Measurements from ENCODE around the gene ARHGAP22.

The ARHGAP22 gene

DNA sequence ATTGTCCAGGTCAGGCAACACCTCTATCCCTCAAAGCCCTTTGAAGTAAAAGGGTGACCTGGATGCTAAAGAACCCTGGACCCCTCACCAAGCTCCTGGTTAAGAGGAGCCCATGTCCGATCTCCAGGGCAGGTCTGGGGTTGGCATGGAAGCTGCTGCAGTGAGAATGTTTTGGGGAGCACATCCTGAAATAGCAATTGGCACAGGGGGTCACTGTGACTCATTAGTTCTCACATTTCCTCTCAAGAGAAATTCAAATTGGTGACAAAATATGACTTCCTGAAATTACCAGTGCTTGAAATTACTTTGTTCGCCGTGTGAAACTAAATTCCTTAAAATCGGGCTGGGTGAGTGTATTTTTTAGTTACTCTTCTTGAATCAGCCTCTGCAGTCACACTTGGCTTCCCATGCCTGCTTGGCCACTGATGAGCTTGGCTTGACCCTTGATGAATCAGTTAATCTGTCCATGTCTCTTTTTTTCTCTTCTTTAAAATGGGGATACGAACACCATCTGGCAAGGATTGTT lies 18.8 kb upstream of the ARHGAP22 start:
- TF ChIP-seq CTCF (IDR thresholded peaks at IDR 0.05; ENCODE audit: borderline replicate concordance, insufficient read depth, low read depth, low read length): no peak
- no peak overlapping the region for H3K4me3 ChIP-seq (ENCODE audit: low read depth, low read length)

DNA sequence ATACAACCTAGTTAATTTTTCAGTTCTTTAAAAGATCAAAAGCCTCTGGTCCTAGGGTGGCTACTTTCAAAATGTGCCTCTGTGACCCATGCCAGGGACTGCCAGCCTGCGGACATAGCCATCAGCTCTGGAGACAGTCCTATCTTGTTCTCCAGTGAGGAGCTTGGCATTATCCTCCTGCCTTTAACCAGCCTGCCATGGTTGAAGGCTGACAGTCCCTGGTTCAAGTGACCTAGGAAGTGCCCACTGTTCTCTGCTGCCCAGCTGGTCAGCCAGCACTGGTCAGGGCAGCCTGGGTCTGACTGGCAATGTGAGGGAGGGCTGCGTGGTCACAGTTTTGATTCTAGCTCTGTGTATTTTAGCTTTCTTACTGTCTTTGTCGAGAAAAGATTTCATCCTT lies 18.1 kb upstream of the ARHGAP22 start:
- no peak overlapping the region for H3K4me3 ChIP-seq (ENCODE audit: low read depth, low read length)
- no peak for TF ChIP-seq CTCF (IDR thresholded peaks at IDR 0.05; ENCODE audit: borderline replicate concordance, insufficient read depth, low read depth, low read length)

- no peak for TF ChIP-seq CTCF (IDR thresholded peaks at IDR 0.05; ENCODE audit: borderline replicate concordance, insufficient read depth, low read depth, low read length)
- H3K4me3 ChIP-seq (ENCODE audit: low read depth, low read length): no peak overlapping the region
Observed at GRCh38 chr10:48620719-48621118, 15.8 kb upstream of the ARHGAP22 start.

- H3K4me3 ChIP-seq (ENCODE audit: low read depth, low read length): no peak overlapping the region
- TF ChIP-seq CTCF (IDR thresholded peaks at IDR 0.05; ENCODE audit: borderline replicate concordance, insufficient read depth, low read depth, low read length): no peak
Observed at GRCh38 chr10:48616436-48616835, 11.6 kb upstream of the ARHGAP22 start.

DNA sequence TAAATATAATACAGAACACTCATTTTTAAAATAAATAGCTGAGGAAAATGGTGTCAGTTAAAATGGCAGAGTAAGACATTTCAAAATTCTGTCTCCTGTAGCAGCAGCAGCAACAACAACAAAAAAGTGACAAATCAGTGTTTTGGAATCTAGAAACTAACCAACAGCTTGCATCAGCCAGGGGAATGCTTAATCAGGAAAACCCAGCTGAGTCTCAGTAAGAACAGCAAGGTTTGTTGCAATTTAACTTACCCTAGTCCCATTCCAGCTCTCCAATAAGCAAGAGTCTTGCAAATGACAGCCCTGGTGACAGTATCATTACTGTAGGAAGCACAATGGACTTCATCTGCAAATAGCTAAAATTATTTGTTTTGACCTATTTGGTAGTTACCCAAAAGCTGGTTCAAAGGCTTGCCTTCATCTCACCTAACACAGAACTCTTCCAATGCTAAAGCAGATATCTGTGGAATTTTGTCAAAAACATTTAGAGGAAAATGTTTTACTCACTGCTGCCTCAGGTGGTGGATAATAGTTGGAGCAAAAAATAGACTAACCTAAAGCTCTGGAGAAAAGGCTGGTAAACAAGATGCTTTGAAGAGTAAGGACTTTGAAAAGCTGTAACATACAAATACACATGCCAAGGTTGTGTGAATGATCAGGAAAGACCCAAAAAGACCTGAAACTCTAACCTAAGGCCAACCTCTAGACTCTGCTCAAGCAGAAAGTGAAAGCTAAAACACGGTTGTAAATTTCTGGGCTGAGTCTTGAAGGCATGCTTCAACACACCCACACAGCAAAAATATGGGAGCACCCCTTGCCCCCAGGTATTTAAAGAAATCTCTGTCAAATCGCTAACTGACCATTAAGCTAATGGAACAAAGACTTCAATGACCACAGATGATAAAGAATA lies 9.9 kb upstream of the ARHGAP22 start:
- TF ChIP-seq CTCF (IDR thresholded peaks at IDR 0.05; ENCODE audit: borderline replicate concordance, insufficient read depth, low read depth, low read length): peak; percentile 34; the same call in 1 of the 2 replicates
- H3K4me3 ChIP-seq (ENCODE audit: low read depth, low read length): no peak overlapping the region

GRCh38 chr10:48613016-48613415 lies 8.1 kb upstream of the ARHGAP22 start:
- no peak overlapping the region for H3K4me3 ChIP-seq (ENCODE audit: low read depth, low read length)
- no peak for TF ChIP-seq CTCF (IDR thresholded peaks at IDR 0.05; ENCODE audit: borderline replicate concordance, insufficient read depth, low read depth, low read length)

Measured in GM12875 (cell line).